ENCODE measurements around the gene KCTD19. TPM values are rescaled to one million over a fixed set of nuclear protein-coding genes. Genes with fewer than 3 reads are reported as not detected.

Gene KCTD19
- total and polyA plus RNA-seq, 2 donors (not counting 1 experiment from before 2014, with no cell fraction given): 0.52 TPM; not detected in 1

DNA sequence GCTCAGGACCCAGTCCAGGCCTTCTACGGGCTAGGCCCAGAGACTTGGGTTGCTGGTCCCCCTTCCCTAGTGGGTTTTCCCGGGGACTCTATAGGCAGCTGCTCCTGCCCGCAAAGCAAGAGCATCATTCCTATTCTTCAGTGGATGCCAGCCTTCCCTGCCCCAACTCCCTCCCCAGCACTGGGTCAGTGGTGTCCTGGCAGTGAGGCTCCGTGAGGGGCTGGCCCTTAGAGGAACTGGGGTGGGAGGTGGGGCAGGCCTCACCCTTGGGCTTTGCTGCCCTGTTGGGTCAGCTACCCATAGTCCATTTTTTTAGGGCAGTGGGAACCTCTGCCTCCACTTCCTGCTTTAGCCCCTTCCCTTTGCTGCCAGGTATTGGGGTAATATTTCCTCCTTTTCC is 55.1 kb downstream of the KCTD19 start:
- H3K79me2 ChIP-seq (ENCODE audit: control insufficient read depth, insufficient read depth, low read length): no peaks in the 10 kb centered on the region
- no peaks in the 10 kb centered on the region for H3K9me3 ChIP-seq (ENCODE audit: control extremely low read depth in 1 of 3, control insufficient read depth in 2 of 3, insufficient read depth in 1 of 3, low read length in 2 of 3)
- H3K4me1 ChIP-seq (ENCODE audit: control insufficient read depth in 2 of 2, insufficient read depth in 2 of 2, low read length in 2 of 2): no peaks in the 10 kb centered on the region
- DNase-seq: no peak
- POLR2A ChIA-PET: no interaction called here
- H3K27me3 ChIP-seq (replicated peaks in 1 of 4; ENCODE audit: control extremely low read depth in 1 of 4, control insufficient read depth in 3 of 4, insufficient read depth in 4 of 4, low read length in 3 of 4): no peaks in the 10 kb centered on the region
- 84% methylated on average over 2 of the region's 4 CpGs for WGBS (ENCODE audit: insufficient coverage)
- H3K27ac ChIP-seq (ENCODE audit: low read length in 2 of 2): no peak overlapping the region
- Mint-ChIP-seq H3K4me1 (peaks cover under 1% of the 10 kb centered on the region), H3K27ac (no peak overlapping the region), H3K4me3 (no peak overlapping the region), H3K9me3 (ENCODE audit: insufficient read depth) (no peaks in the 10 kb centered on the region), H3K27me3 (peaks cover 3% of the 10 kb centered on the region)
- H3K4me2 ChIP-seq (replicated peaks; ENCODE audit: low read depth, low read length, poor library complexity, severe bottlenecking): no peak overlapping the region
- no peaks in the 10 kb centered on the region for H3K36me3 ChIP-seq (replicated peaks in 1 of 2; ENCODE audit: control extremely low read depth in 1 of 2, control insufficient read depth in 1 of 2, extremely low read depth in 1 of 2, insufficient read depth in 2 of 2, low read length in 1 of 2)
- no peak overlapping the region for H3K9ac ChIP-seq (ENCODE audit: low read length)
- intact Hi-C loops (cut with micrococcal nuclease): no loop called here
- CTCF ChIA-PET: no interaction called here
- no peaks in the 10 kb centered on the region for H4K20me1 ChIP-seq (ENCODE audit: control insufficient read depth, insufficient read depth, low read length, poor library complexity, severe bottlenecking)
- no peak overlapping the region for H2AFZ ChIP-seq (ENCODE audit: insufficient read depth, low read depth, low read length, poor library complexity, severe bottlenecking)
- TF ChIP-seq, protein P1, sequence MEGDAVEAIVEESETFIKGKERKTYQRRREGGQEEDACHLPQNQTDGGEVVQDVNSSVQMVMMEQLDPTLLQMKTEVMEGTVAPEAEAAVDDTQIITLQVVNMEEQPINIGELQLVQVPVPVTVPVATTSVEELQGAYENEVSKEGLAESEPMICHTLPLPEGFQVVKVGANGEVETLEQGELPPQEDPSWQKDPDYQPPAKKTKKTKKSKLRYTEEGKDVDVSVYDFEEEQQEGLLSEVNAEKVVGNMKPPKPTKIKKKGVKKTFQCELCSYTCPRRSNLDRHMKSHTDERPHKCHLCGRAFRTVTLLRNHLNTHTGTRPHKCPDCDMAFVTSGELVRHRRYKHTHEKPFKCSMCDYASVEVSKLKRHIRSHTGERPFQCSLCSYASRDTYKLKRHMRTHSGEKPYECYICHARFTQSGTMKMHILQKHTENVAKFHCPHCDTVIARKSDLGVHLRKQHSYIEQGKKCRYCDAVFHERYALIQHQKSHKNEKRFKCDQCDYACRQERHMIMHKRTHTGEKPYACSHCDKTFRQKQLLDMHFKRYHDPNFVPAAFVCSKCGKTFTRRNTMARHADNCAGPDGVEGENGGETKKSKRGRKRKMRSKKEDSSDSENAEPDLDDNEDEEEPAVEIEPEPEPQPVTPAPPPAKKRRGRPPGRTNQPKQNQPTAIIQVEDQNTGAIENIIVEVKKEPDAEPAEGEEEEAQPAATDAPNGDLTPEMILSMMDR (IDR thresholded peaks at IDR 0.05): no peak
- H3K4me3 ChIP-seq (ENCODE audit: control extremely low read depth in 1 of 5, extremely low read depth in 1 of 5, insufficient read depth in 1 of 5, low read depth in 2 of 5, low read length in 4 of 5): no peak overlapping the region
- no peak for ATAC-seq (ENCODE audit: low read depth)

DNA sequence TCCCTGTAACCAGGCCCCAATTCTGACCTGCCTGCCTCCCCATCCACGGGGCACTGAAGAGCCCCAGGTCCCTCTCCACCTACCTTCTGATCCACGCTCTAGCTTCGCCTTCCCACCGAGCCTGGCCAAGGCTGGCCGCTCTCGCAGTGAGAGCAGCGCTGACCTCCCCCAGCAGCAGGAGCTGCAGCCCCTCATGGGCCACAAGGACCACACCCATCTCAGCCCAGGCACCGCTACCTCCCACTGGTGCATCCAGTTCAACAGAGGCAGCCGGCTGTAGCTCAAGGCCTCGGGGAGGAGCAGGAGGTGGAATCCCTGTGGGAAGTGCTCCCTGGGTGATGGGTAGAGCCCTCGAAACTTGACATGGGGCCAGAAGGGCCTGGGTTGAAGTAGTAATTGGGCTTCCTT is 55.6 kb downstream of the KCTD19 start:
- WGBS (ENCODE audit: insufficient coverage): 88% methylated on average over 9 of the region's 11 CpGs
- no peak overlapping the region for H3K4me3 ChIP-seq (ENCODE audit: control extremely low read depth in 1 of 5, extremely low read depth in 1 of 5, insufficient read depth in 1 of 5, low read depth in 2 of 5, low read length in 4 of 5)
- no peak overlapping the region for H3K27ac ChIP-seq (ENCODE audit: low read length in 2 of 2)
- H3K9me3 ChIP-seq (ENCODE audit: control extremely low read depth in 1 of 3, control insufficient read depth in 2 of 3, insufficient read depth in 1 of 3, low read length in 2 of 3): no peaks in the 10 kb centered on the region
- no peak for ATAC-seq (ENCODE audit: low read depth)
- no peaks in the 10 kb centered on the region for H3K79me2 ChIP-seq (ENCODE audit: control insufficient read depth, insufficient read depth, low read length)
- no peak for TF ChIP-seq EZH2 (IDR thresholded peaks at IDR 0.05; ENCODE audit: borderline replicate concordance, insufficient read depth, low read depth, low read length, poor library complexity, severe bottlenecking)
- TF ChIP-seq, protein P1 (IDR thresholded peaks at IDR 0.05): no peak
- ChIA-PET CTCF (interaction anchor here (0.6 kb wide), 1 partner anchor 42 kb away, joined by 3 read pairs; no protein-coding TSS in a partner anchor), POLR2A (no interaction called here)
- H3K4me1 Mint-ChIP-seq: no peaks in the 10 kb centered on the region
- H3K27ac Mint-ChIP-seq: no peak overlapping the region
- H3K9ac ChIP-seq (ENCODE audit: low read length): no peak overlapping the region
- H3K9me3 Mint-ChIP-seq (ENCODE audit: insufficient read depth): no peaks in the 10 kb centered on the region
- H2AFZ ChIP-seq (ENCODE audit: insufficient read depth, low read depth, low read length, poor library complexity, severe bottlenecking): no peak overlapping the region
- H3K27me3 Mint-ChIP-seq: peaks cover 3% of the 10 kb centered on the region
- no peak for DNase-seq
- H3K4me2 ChIP-seq (replicated peaks; ENCODE audit: low read depth, low read length, poor library complexity, severe bottlenecking): no peak overlapping the region
- no peaks in the 10 kb centered on the region for H3K4me1 ChIP-seq (ENCODE audit: control insufficient read depth in 2 of 2, insufficient read depth in 2 of 2, low read length in 2 of 2)
- H3K27me3 ChIP-seq (replicated peaks in 1 of 4; ENCODE audit: control extremely low read depth in 1 of 4, control insufficient read depth in 3 of 4, insufficient read depth in 4 of 4, low read length in 3 of 4): no peaks in the 10 kb centered on the region
- no peaks in the 10 kb centered on the region for H3K36me3 ChIP-seq (replicated peaks in 1 of 2; ENCODE audit: control extremely low read depth in 1 of 2, control insufficient read depth in 1 of 2, extremely low read depth in 1 of 2, insufficient read depth in 2 of 2, low read length in 1 of 2)
- no peaks in the 10 kb centered on the region for H4K20me1 ChIP-seq (ENCODE audit: control insufficient read depth, insufficient read depth, low read length, poor library complexity, severe bottlenecking)
- no peak overlapping the region for H3K4me3 Mint-ChIP-seq
- intact Hi-C loops (cut with micrococcal nuclease): no loop called here

All from B cell (primary cell).